ENCODE data around the gene MPP7. TPM values are rescaled to one million over a fixed set of nuclear protein-coding genes. Genes with fewer than 3 reads are reported as not detected.

MPP7 gene
- total RNA-seq, 1 experiment from 2014 or later: 0.31 TPM

- in situ Hi-C loops (cut with HindIII; ENCODE audit: low sequenced_read_pairs): no loop called here
- no peak for DNase-seq (ENCODE audit: low spot score)
These were observed 9.7 kb upstream of the MPP7 start for GRCh38 chr10:28312572-28312971.

DNA sequence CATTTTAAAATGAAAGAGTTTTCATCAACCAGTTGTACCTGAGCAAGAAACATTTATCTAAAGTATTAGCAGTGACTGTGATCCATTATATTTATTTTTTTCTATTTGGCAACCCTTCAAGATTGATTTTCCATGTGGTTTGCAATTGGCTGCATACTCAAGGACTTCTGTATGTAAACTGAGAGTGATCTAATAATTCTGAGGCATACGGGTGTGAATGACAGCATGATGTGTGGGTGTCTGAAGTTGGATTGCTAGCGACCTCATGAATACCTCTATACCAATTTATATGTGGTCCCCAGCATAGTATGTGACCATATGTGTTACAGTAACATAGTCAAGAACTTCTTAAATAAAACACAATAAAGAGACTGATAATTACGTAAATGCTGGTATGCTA, 8.2 kb upstream of the MPP7 start:
- no peak for DNase-seq (ENCODE audit: low spot score)
- in situ Hi-C loops (cut with HindIII; ENCODE audit: low sequenced_read_pairs): no loop called here

DNA sequence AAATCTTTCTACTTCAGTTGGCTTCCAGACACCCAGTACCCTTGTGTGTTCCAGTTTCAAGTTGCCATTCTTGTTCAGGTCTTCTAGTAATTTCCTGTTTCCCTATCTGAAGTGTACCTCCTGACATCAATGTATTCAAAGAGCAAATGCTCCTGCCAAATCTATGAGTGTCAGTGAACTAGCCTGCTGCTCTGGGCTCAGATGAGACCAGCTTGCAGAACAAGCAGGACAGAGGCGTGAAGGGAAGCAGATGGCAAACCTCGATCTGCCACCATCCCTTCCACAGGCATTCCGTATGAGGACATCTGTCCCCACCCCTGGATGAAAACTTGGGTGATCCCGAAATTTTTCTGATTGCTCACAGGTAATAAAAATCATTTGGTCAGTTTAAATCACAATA, 4.4 kb upstream of the MPP7 start:
- in situ Hi-C loops (cut with HindIII; ENCODE audit: low sequenced_read_pairs): no loop called here
- DNase-seq (ENCODE audit: low spot score): peak; percentile 87

DNA sequence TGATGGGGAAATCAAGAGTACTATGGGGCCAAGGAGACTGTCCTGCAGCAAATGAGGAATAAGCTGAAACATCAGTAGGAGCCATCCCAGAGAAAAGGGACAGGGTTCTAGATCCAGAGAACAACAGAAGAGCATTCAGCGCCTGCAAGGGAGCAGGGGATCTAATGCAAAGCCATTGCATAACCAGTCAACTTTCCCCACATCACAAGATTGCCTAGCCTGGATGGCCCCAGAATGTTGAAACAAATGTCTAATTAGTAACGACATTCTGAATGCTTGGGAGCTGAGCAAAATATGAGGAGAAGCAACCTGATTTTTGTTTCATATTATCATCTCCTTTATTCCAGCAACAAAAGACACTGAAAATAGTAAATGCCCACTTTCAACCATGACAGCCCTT, 2.7 kb upstream of the MPP7 start:
- DNase-seq (ENCODE audit: low spot score): no peak
- in situ Hi-C loops (cut with HindIII; ENCODE audit: low sequenced_read_pairs): no loop called here

- in situ Hi-C loops (cut with HindIII; ENCODE audit: low sequenced_read_pairs): no loop called here
These were observed 1.2 kb upstream of the MPP7 start for GRCh38 chr10:28304032-28304571.

GRCh38 chr10:28302012-28302637, 739 bp downstream of the MPP7 start:
- DNase-seq (ENCODE audit: low spot score): peak; percentile 56

More at GRCh38 chr10:28304032-28304571, 1.2 kb upstream of the MPP7 start:
- no peak for DNase-seq (ENCODE audit: low spot score)

GRCh38 chr10:28300027-28300426, 2.8 kb downstream of the MPP7 start:
- in situ Hi-C loops (cut with HindIII; ENCODE audit: low sequenced_read_pairs): no loop called here
- DNase-seq (ENCODE audit: low spot score): no peak

More at GRCh38 chr10:28302012-28302637, 739 bp downstream of the MPP7 start:
- in situ Hi-C loops (cut with HindIII; ENCODE audit: low sequenced_read_pairs): no loop called here

GRCh38 chr10:28298951-28299350, 3.9 kb downstream of the MPP7 start:
- in situ Hi-C loops (cut with HindIII; ENCODE audit: low sequenced_read_pairs): no loop called here
- DNase-seq (ENCODE audit: low spot score): no peak

DNA sequence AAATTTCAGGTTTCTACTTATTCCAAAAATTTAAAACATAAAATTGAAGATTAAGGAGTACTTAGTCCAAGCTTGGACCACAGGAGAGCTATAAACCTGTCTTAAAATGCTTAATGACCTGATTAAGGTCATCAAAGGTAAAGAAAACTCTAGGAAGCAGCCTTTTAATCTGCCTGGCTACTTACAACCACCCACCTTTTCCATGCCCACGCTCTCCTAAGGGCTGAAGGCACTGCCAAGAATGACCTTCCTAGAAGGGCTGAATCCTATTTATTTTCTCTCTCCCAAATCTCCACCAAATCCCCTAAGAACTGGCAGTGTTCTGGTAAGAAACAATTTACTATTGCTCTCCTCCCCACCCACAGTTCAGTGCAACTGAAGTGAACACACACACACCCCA, 6.8 kb downstream of the MPP7 start:
- in situ Hi-C loops (cut with HindIII; ENCODE audit: low sequenced_read_pairs): no loop called here

DNA sequence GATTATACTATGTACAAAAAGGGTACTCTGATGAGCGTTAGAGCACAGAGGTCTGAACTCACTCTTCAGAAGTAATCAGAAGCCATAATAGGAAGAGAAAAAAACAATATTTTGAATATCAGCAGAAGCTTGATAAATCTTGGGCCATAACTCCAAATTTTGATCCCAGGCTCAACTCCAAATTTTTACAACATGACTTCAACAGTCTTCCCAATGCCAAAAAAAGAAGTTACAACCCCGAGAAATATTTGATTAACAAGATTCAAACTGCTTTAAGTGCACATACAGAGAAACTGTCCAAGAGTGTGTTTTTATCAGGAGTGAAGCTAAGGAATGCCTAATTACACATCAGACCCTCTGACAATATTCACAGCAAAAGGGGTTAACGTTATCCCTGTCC, 7.5 kb downstream of the MPP7 start:
- in situ Hi-C loops (cut with HindIII; ENCODE audit: low sequenced_read_pairs): no loop called here

More for the DNA sequence above, 6.8 kb downstream of the MPP7 start:
- no peak for DNase-seq (ENCODE audit: low spot score)

GRCh38 chr10:28294809-28295208, 8.1 kb downstream of the MPP7 start:
- no peak for DNase-seq (ENCODE audit: low spot score)
- in situ Hi-C loops (cut with HindIII; ENCODE audit: low sequenced_read_pairs): no loop called here

More for the DNA sequence above, 7.5 kb downstream of the MPP7 start:
- no peak for DNase-seq (ENCODE audit: low spot score)

- in situ Hi-C loops (cut with HindIII; ENCODE audit: low sequenced_read_pairs): no loop called here
- DNase-seq (ENCODE audit: low spot score): no peak
These were observed 8.7 kb downstream of the MPP7 start for GRCh38 chr10:28294169-28294532.

- in situ Hi-C loops (cut with HindIII; ENCODE audit: low sequenced_read_pairs): no loop called here
- DNase-seq (ENCODE audit: low spot score): no peak
These were observed 9.4 kb downstream of the MPP7 start for GRCh38 chr10:28293236-28294168.

DNA sequence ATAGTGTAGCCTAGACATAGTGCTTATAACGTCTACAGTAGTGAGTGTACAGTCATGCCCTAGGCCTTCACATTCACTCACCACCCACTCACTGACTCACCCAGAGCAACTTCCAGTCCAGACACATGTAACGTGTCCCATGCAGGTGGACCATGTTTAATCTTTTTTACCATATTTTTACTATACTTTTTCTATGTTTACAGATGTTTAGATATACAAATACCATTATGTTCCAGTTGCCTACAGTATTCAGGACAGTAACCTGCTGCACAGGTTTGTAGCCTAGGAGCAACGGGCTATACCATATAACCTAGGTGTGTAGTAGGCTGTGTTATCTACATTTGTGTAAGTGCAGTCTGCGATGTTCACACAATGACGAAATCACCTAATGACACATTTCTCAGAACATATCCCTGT, 11.0 kb downstream of the MPP7 start:
- DNase-seq (ENCODE audit: low spot score): no peak
- in situ Hi-C loops (cut with HindIII; ENCODE audit: low sequenced_read_pairs): no loop called here

- DNase-seq (ENCODE audit: low spot score): no peak
- in situ Hi-C loops (cut with HindIII; ENCODE audit: low sequenced_read_pairs): no loop called here
These were observed 17.0 kb downstream of the MPP7 start for GRCh38 chr10:28285816-28286215.

DNA sequence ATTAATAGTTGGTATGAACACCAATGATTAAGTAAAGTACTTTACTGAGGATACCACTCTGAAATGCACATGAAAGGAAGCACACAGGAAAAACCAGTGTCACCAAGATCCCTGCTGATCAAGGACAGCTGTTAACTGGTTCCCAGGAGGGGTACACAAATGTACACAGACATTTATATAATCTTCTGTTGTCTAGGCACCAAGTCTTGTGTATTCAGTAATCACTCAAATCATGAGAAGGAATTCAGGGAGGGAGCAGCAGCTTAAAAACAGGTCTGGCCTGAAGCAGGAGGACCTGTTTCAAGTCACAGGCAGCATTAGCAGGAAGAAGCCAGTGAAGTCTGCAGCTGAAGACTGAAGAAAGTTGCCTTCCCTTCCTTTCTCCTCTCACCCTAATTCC, 18.7 kb downstream of the MPP7 start:
- in situ Hi-C loops (cut with HindIII; ENCODE audit: low sequenced_read_pairs): no loop called here
- DNase-seq (ENCODE audit: low spot score): no peak

GRCh38 chr10:28283251-28283650, 19.6 kb downstream of the MPP7 start:
- in situ Hi-C loops (cut with HindIII; ENCODE audit: low sequenced_read_pairs): no loop called here
- no peak for DNase-seq (ENCODE audit: low spot score)

- DNase-seq (ENCODE audit: low spot score): peak; percentile 34
- in situ Hi-C loops (cut with HindIII; ENCODE audit: low sequenced_read_pairs): no loop called here
These were observed 20.5 kb downstream of the MPP7 start for GRCh38 chr10:28282336-28282735.

- no peak for DNase-seq (ENCODE audit: low spot score)
- in situ Hi-C loops (cut with HindIII; ENCODE audit: low sequenced_read_pairs): no loop called here
These were observed 21.0 kb downstream of the MPP7 start for GRCh38 chr10:28281726-28282315.

GRCh38 chr10:28280652-28281051, 22.2 kb downstream of the MPP7 start:
- DNase-seq (ENCODE audit: low spot score): no peak
- in situ Hi-C loops (cut with HindIII; ENCODE audit: low sequenced_read_pairs): no loop called here

Measured in G401 (cell line).